Spleen (tissue), 7 donors: Measurements from ENCODE around the gene MTM1.

ENCODE experiments used
- CTCF ChIP-seq, 11 experiments: fragments of 200-600 bp in 7 of 11; fragments of 450-650 bp in 4 of 11; sonication (generic) in 4 of 11; IDR thresholded peaks in 8 of 11; conservative IDR thresholded peaks in 3 of 11; 1 replicate in 7 of 11; 2 replicates in 4 of 11; pipeline versions ENCODE4 v1.4.0 to v1.8.0; 2016 to 2021; ENCODE audit warnings: antibody characterized with exemption in 11 of 11, inconsistent platforms in 4 of 11, mild to moderate bottlenecking in 1 of 11
- POLR2A ChIP-seq, 3 donors: fragments of 450-650 bp; IDR thresholded peaks; one replicate each; pipeline ENCODE4 v1.5.1; 2017; ENCODE audit warnings: antibody characterized with exemption in 3 of 3, mild to moderate bottlenecking in 1 of 3
- POLR2AphosphoS5 ChIP-seq, 3 donors: sonication (generic); formaldehyde crosslinking; IDR thresholded peaks; one replicate each; pipeline ENCODE4 v1.5.1; 2017; ENCODE audit warnings: antibody characterized with exemption in 3 of 3
- donor health status: DM: no; HTN: no; CAD: no; lungs with moderate emphysema.
- donor health status: DM: no; HTN: no; CAD: no.
- donor health status: DM: no; HTN: no; CAD: no.

GRCh38 chrX:150564838-150565237 lies 3.6 kb upstream of the MTM1 start:
- no peak for TF ChIP-seq CTCF (IDR thresholded peaks at IDR 0.05 in 8 of 11, conservative IDR thresholded peaks at IDR 0.05 in 3 of 11)
- no peak for TF ChIP-seq POLR2AphosphoS5 (IDR thresholded peaks at IDR 0.05)
- no peak for TF ChIP-seq POLR2A (IDR thresholded peaks at IDR 0.05)
